HCT116 (cell line): ENCODE data around the gene GABBR2. TPM values are rescaled to one million over a fixed set of nuclear protein-coding genes. Genes with fewer than 3 reads are reported as not detected.

ENCODE experiments used
- ATAC-seq: fragments of 200-7000 bp; cut with Tn5 transposase; 2 replicates; pipeline ENCODE4 v1.9.1; 2020; ENCODE audit warnings: mild to moderate bottlenecking, moderate library complexity
- BruUV-seq: library from RNA; stranded (reverse); fragments of 400-500 nt; replicated peaks from 2 replicates; lab custom pipeline; 2021; lab: Mats Ljungman, UMichigan
- CTCF ChIA-PET: fragments of 300-600 bp; sonication (Branson Sonifier 250); formaldehyde crosslinking; loops from one replicate; lab custom pipeline; 2021; ENCODE audit warnings: antibody characterized with exemption; lab: Charles Lee
- POLR2A ChIA-PET: fragments of 300-600, 350-600 bp; sonication (Branson Sonifier 250); formaldehyde crosslinking; loops from one replicate; lab custom pipeline; 2021; ENCODE audit warnings: antibody characterized with exemption; lab: Charles Lee
- RAD21 ChIA-PET, 2 experiments: fragments of 300-600 bp; sonication (Branson Sonifier 250); formaldehyde crosslinking; loops; one replicate each; lab custom pipeline; 2023; ENCODE audit warnings: low total read pairs in 2 of 2; ENCODE audit not compliant: uncharacterized antibody in 2 of 2, unreplicated experiment in 2 of 2, low non-redundant PET in 1 of 2; lab: Charles Lee
- DNase-seq: peaks from one replicate; pipeline ENCODE4 v3.0.0-alpha.2; 2010; ENCODE audit warnings: low read depth, low spot score
- H2AFZ ChIP-seq: fragments of 200-600 bp; shearing (Covaris generic), sonication (generic); 2 replicates; pipeline ENCODE4 v1.6.1; 2017; ENCODE audit warnings: low read depth, mixed run types, mixed read lengths, antibody characterized with exemption, low read length; ENCODE audit not compliant: poor library complexity, severe bottlenecking
- H3K27ac ChIP-seq: 2 replicates; pipeline ENCODE4 v1.5.1; 2012; ENCODE audit warnings: low read depth, low read length
- H3K27me3 ChIP-seq: fragments of 200-600 bp; sonication (generic); 2 replicates; pipeline ENCODE4 v1.6.1; 2016; ENCODE audit warnings: mixed run types, low read length, mixed read lengths; ENCODE audit not compliant: insufficient read depth
- H3K36me3 ChIP-seq, 2 experiments: fragments of 200-500 bp in 1 of 2; fragments of 200-600 bp in 1 of 2; sonication (Bioruptor generic) in 1 of 2; sonication (generic) in 1 of 2; 2 replicates each; pipeline versions ENCODE4 v1.5.1 to v1.6.1; 2014 to 2016; ENCODE audit warnings: low read length in 2 of 2, inconsistent platforms in 1 of 2, mixed read lengths in 1 of 2, mixed run types in 1 of 2; ENCODE audit not compliant: insufficient read depth in 2 of 2, control insufficient read depth in 1 of 2
- H3K4me1 ChIP-seq, 2 experiments: fragments of 200-600 bp in 1 of 2; sonication (generic) in 1 of 2; 2 replicates each; pipeline versions ENCODE4 v1.5.1 to v1.6.1; 2012 to 2017; ENCODE audit warnings: low read length in 2 of 2, inconsistent platforms in 1 of 2, mild to moderate bottlenecking in 1 of 2, mixed read lengths in 1 of 2, mixed run types in 1 of 2, moderate library complexity in 1 of 2; ENCODE audit not compliant: insufficient read depth in 2 of 2, control insufficient read depth in 1 of 2
- H3K4me2 ChIP-seq: fragments of 200-600 bp; sonication (generic); 2 replicates; pipeline ENCODE4 v1.6.1; 2017; ENCODE audit warnings: mixed run types, low read length, mixed read lengths
- H3K4me3 ChIP-seq, 2 experiments: fragments of 200-600 bp in 1 of 2; sonication (generic) in 1 of 2; replicated peaks in 1 of 2; 2 replicates each; pipeline ENCODE4 v1.5.1; 2011 to 2016; ENCODE audit warnings: low read length in 2 of 2, control low read depth in 1 of 2, low read depth in 1 of 2, mild to moderate bottlenecking in 1 of 2, mixed read lengths in 1 of 2, mixed run types in 1 of 2
- H3K79me2 ChIP-seq: fragments of 200-600 bp; sonication (generic); 2 replicates; pipeline ENCODE4 v1.6.1; 2017; ENCODE audit warnings: mild to moderate bottlenecking, mixed run types, low read length, moderate library complexity, mixed read lengths; ENCODE audit not compliant: insufficient read depth
- H3K9ac ChIP-seq: fragments of 200-600 bp; sonication (generic); 2 replicates; pipeline ENCODE4 v1.6.1; 2016; ENCODE audit warnings: low read length, mixed read lengths
- H3K9me2 ChIP-seq: fragments of 200-600 bp; sonication (generic), shearing (Covaris generic); 2 replicates; pipeline ENCODE4 v1.6.1; 2017; ENCODE audit warnings: mixed run types, mild to moderate bottlenecking, moderate library complexity; ENCODE audit not compliant: insufficient read depth
- H3K9me3 ChIP-seq, 2 experiments: fragments of 200-500 bp in 1 of 2; fragments of 200-600 bp in 1 of 2; sonication (Bioruptor generic) in 1 of 2; sonication (generic) in 1 of 2; 2 replicates each; pipeline ENCODE4 v1.6.1; 2014 to 2017; ENCODE audit warnings: low read length in 2 of 2, mixed read lengths in 2 of 2, inconsistent platforms in 1 of 2, low read depth in 1 of 2, mild to moderate bottlenecking in 1 of 2, mixed run types in 1 of 2, moderate library complexity in 1 of 2; ENCODE audit not compliant: control insufficient read depth in 1 of 2, insufficient read depth in 1 of 2
- H4K20me1 ChIP-seq: fragments of 200-600 bp; sonication (generic), shearing (Covaris generic); 2 replicates; pipeline ENCODE4 v1.6.1; 2017; ENCODE audit warnings: mixed run types, mild to moderate bottlenecking, moderate library complexity; ENCODE audit not compliant: insufficient read depth
- ATF3 ChIP-seq: IDR thresholded peaks from 2 replicates; pipeline ENCODE4 v1.6.1; 2012
- CBX3 ChIP-seq: IDR thresholded peaks from 2 replicates; pipeline ENCODE4 v1.6.1; 2012; ENCODE audit warnings: low read depth
- CEBPB ChIP-seq: IDR thresholded peaks from 2 replicates; pipeline ENCODE4 v1.6.1; 2012; ENCODE audit warnings: low read depth
- CTCF ChIP-seq, 3 experiments: fragments of 200-600 bp in 1 of 3; sonication (generic) in 1 of 3; IDR thresholded peaks in 2 of 3; conservative IDR thresholded peaks in 1 of 3; 2 replicates each; pipeline ENCODE4 v1.5.1; 2012 to 2017; ENCODE audit warnings: low read depth in 2 of 3, low read length in 2 of 3, antibody characterized with exemption in 1 of 3, borderline replicate concordance in 1 of 3, control low read depth in 1 of 3, mild to moderate bottlenecking in 1 of 3, mixed read lengths in 1 of 3, mixed run types in 1 of 3, moderate library complexity in 1 of 3; ENCODE audit not compliant: insufficient read depth in 1 of 3
- EZH2phosphoT487 ChIP-seq: fragments of 200-600 bp; IDR thresholded peaks from 2 replicates; pipeline ENCODE4 v1.6.1; 2018; ENCODE audit warnings: antibody characterized with exemption, borderline replicate concordance
- MAX ChIP-seq: IDR thresholded peaks from 2 replicates; pipeline ENCODE4 v1.6.1; 2012
- REST ChIP-seq: IDR thresholded peaks from 2 replicates; pipeline ENCODE4 v1.6.1; 2012; ENCODE audit warnings: low read depth
- SP1 ChIP-seq: IDR thresholded peaks from 2 replicates; pipeline ENCODE4 v1.6.1; 2012; ENCODE audit warnings: low read depth
- ZFX ChIP-seq: fragments of 450-650 bp; IDR thresholded peaks from 2 replicates; pipeline ENCODE4 v1.6.1; 2017
- ZNF274 ChIP-seq: fragments of 200-500 bp; sonication (Bioruptor generic); IDR thresholded peaks from 2 replicates; pipeline ENCODE4 v1.6.1; 2014; ENCODE audit warnings: mild to moderate bottlenecking, low read depth, low read length, inconsistent platforms
- intact Hi-C: fragments of 100-400 bp; cut with micrococcal nuclease; formaldehyde crosslinking; loops from 2 replicates; pipeline ENCODE4 v1.10.0; 2022
- total RNA-seq: library from RNA; stranded (reverse); gene quantifications from one replicate; pipeline ENCODE4 v1.2.1, GENCODE V29; 2021; ENCODE audit not compliant: unreplicated experiment

GABBR2 gene
- total RNA-seq, 1 experiment from 2014 or later: 0.15 TPM

GRCh38 chr9:98300611-98301010 lies 408.1 kb downstream of the GABBR2 start:
- ATAC-seq (no peak), DNase-seq (no peak)
- RAD21 ChIA-PET: no interaction called here
- H3K9me2 ChIP-seq: no peaks in the 10 kb centered on the region
- no peak overlapping the region for H3K9ac ChIP-seq
- H3K4me3 ChIP-seq: no peak overlapping the region
- H3K27me3 ChIP-seq: no peaks in the 10 kb centered on the region
- TF ChIP-seq ZFX: no peak
- no peak for TF ChIP-seq ATF3
- TF ChIP-seq CTCF (IDR thresholded peaks at IDR 0.05 in 2 of 3, conservative IDR thresholded peaks at IDR 0.05 in 1 of 3; ENCODE audit: borderline replicate concordance in 1 of 3, insufficient read depth in 1 of 3, low read depth in 2 of 3, low read length in 2 of 3): no peak
- no peak for TF ChIP-seq MAX
- TF ChIP-seq REST: no peak
- TF ChIP-seq EZH2phosphoT487: no peak
- no peak for TF ChIP-seq SP1
- no peak for TF ChIP-seq CBX3
- TF ChIP-seq CEBPB: no peak
- no peak for TF ChIP-seq ZNF274
- no peaks in the 10 kb centered on the region for H3K4me1 ChIP-seq
- H3K36me3 ChIP-seq: no peaks in the 10 kb centered on the region
- H2AFZ ChIP-seq: no peak overlapping the region
- no peak overlapping the region for H3K27ac ChIP-seq
- CTCF ChIA-PET: no interaction called here
- no TSS peak for BruUV-seq
- H3K79me2 ChIP-seq: no peaks in the 10 kb centered on the region
- POLR2A ChIA-PET: no interaction called here
- no peak overlapping the region for H3K4me2 ChIP-seq
- intact Hi-C loops: loop anchor here (5.0 kb wide), 1 partner anchor 847 kb away; no protein-coding TSS in a partner anchor
- no peaks in the 10 kb centered on the region for H4K20me1 ChIP-seq
- H3K9me3 ChIP-seq: no peaks in the 10 kb centered on the region
